Head of caudate nucleus (tissue), 42 donors: ENCODE results near the gene ALG11.
"Not testable (repeated sequence)": the region's sequence is repeated elsewhere in the genome, so short reads cannot be mapped to it uniquely, and the experiment has no call there.

Experiments
- DNase-seq, 42 donors: peaks; one replicate each; pipeline versions ENCODE4 v3.0.0 to v3.0.0-alpha.2; 2020 to 2021; ENCODE audit warnings: mixed read lengths in 7 of 42
- intact Hi-C: fragments of 100-400 bp; cut with DNase I; formaldehyde crosslinking; loops from one replicate; pipeline ENCODE4 v1.15.0; 2022

Gene ALG11

GRCh38 chr13:52016296-52016695, 4.1 kb downstream of the ALG11 start:
- intact Hi-C loops: no loop called here
- DNase-seq: no peak

GRCh38 chr13:52020191-52020590, 8.0 kb downstream of the ALG11 start:
- no peak for DNase-seq
- intact Hi-C loops: no loop called here

GRCh38 chr13:52022356-52022755, 10.2 kb downstream of the ALG11 start:
- intact Hi-C loops: no loop called here
- no peak for DNase-seq

- no peak for DNase-seq
Measured at GRCh38 chr13:52024481-52024880, 12.3 kb downstream of the ALG11 start, which contains the start of gene UTP14C. Gene UTP14C, plus strand, starts transcription at chr13:52024691. Its CDS starts 4,114 bp downstream, at chr13:52028805.

GRCh38 chr13:52025475-52026245, 13.5 kb downstream of the ALG11 start:
- intact Hi-C loops: no loop called here
- no peak for DNase-seq

More at GRCh38 chr13:52024481-52024880, 12.3 kb downstream of the ALG11 start, which contains the start of gene UTP14C:
- intact Hi-C loops: no loop called here

- intact Hi-C loops: no loop called here
Measured at GRCh38 chr13:52026246-52026626, 14.0 kb downstream of the ALG11 start.

GRCh38 chr13:52027832-52028231, 15.6 kb downstream of the ALG11 start:
- DNase-seq: no peak
- intact Hi-C loops: no loop called here

More at GRCh38 chr13:52026246-52026626, 14.0 kb downstream of the ALG11 start:
- no peak for DNase-seq

GRCh38 chr13:52029569-52029968, 17.4 kb downstream of the ALG11 start:
- DNase-seq: no peak
- intact Hi-C loops: no loop called here

- DNase-seq, intact Hi-C loops: not testable (repeated sequence)
Measured at GRCh38 chr13:52030401-52030800, 18.2 kb downstream of the ALG11 start.

- DNase-seq: no peak
- intact Hi-C loops: no loop called here
Measured at GRCh38 chr13:52033039-52033438, 20.8 kb downstream of the ALG11 start.

GRCh38 chr13:52034616-52035226, 22.5 kb downstream of the ALG11 start:
- intact Hi-C loops: no loop called here

GRCh38 chr13:52036037-52036436, 23.8 kb downstream of the ALG11 start:
- no peak for DNase-seq
- intact Hi-C loops: no loop called here

More at GRCh38 chr13:52034616-52035226, 22.5 kb downstream of the ALG11 start:
- no peak for DNase-seq

- DNase-seq: no peak
- intact Hi-C loops: no loop called here
Measured at GRCh38 chr13:52043675-52044074, 31.5 kb downstream of the ALG11 start.

GRCh38 chr13:52047463-52047862, 35.3 kb downstream of the ALG11 start:
- no peak for DNase-seq
- intact Hi-C loops: no loop called here

GRCh38 chr13:52048516-52048915, 36.3 kb downstream of the ALG11 start:
- DNase-seq: no peak
- intact Hi-C loops: no loop called here

- DNase-seq: no peak
- intact Hi-C loops: no loop called here
Measured at GRCh38 chr13:52051400-52051799, 39.2 kb downstream of the ALG11 start.

- no peak for DNase-seq
- intact Hi-C loops: no loop called here
Measured at GRCh38 chr13:52053460-52053859, 41.3 kb downstream of the ALG11 start.

GRCh38 chr13:52061064-52061463, 48.9 kb downstream of the ALG11 start:
- DNase-seq, intact Hi-C loops: not testable (repeated sequence)

- no peak for DNase-seq
- intact Hi-C loops: no loop called here
Measured at GRCh38 chr13:52061587-52061986, 49.4 kb downstream of the ALG11 start.

GRCh38 chr13:52067237-52067636, 55.0 kb downstream of the ALG11 start:
- intact Hi-C loops: no loop called here

More at GRCh38 chr13:52067237-52067636, 55.0 kb downstream of the ALG11 start:
- DNase-seq: no peak
